ENCODE data around the gene ZNF182.

DNA sequence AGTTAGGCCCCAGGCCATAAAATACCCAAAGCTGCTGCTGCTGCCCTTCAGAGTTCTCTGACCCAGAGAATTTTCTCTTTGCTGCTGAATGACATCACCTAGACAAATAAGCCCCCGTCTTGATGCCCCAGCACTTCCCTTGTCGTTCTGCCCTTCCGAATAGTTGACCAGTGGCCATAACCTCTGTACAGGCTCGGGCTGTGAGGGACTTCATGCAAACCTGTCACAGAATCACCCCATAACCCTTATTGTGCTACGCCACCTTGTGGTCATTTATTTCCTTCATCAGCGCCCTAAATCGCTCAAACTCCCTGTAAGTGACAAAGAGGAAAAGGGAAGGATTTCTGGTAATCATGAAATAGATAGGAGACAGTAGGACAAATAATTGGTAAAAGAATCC lies 21.8 kb upstream of the ZNF182 start:
- TF ChIP-seq, protein P1, sequence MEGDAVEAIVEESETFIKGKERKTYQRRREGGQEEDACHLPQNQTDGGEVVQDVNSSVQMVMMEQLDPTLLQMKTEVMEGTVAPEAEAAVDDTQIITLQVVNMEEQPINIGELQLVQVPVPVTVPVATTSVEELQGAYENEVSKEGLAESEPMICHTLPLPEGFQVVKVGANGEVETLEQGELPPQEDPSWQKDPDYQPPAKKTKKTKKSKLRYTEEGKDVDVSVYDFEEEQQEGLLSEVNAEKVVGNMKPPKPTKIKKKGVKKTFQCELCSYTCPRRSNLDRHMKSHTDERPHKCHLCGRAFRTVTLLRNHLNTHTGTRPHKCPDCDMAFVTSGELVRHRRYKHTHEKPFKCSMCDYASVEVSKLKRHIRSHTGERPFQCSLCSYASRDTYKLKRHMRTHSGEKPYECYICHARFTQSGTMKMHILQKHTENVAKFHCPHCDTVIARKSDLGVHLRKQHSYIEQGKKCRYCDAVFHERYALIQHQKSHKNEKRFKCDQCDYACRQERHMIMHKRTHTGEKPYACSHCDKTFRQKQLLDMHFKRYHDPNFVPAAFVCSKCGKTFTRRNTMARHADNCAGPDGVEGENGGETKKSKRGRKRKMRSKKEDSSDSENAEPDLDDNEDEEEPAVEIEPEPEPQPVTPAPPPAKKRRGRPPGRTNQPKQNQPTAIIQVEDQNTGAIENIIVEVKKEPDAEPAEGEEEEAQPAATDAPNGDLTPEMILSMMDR (IDR thresholded peaks at IDR 0.05) = peak; percentile 65
- TF ChIP-seq EZH2 (IDR thresholded peaks at IDR 0.05) = no peak
- no peak for TF ChIP-seq EZH2phosphoT487 (IDR thresholded peaks at IDR 0.05)
